ENCODE data around the gene GYS2.
"Not testable (repeated sequence)": the region's sequence is repeated elsewhere in the genome, so short reads cannot be mapped to it uniquely, and the experiment has no call there.

GYS2 gene

GRCh38 chr12:21604245-21605101, at the start of gene GYS2:
TSS of gene GYS2 (minus strand) at chr12:21604847. CDS start at chr12:21604592, 255 bp downstream.
- H3K4me3 Mint-ChIP-seq: no peak within 1 kb of the TSS
- ATAC-seq (no peak), DNase-seq (no peak)
- no peak within 1 kb of the TSS for H3K27ac Mint-ChIP-seq
- H3K9me3 Mint-ChIP-seq: no peaks in the 10 kb centered on the region
- no peaks in the 10 kb centered on the region for H3K36me3 Mint-ChIP-seq (ENCODE audit: low read depth)
- no peaks in the 10 kb centered on the region for H3K27me3 Mint-ChIP-seq
- H3K4me1 Mint-ChIP-seq: no peaks in the 10 kb centered on the region

GRCh38 chr12:21651821-21652220, 47.2 kb upstream of the GYS2 start:
- H3K9me3 Mint-ChIP-seq: no peaks in the 10 kb centered on the region
- no peak overlapping the region for H3K4me3 Mint-ChIP-seq
- ATAC-seq (no peak), DNase-seq (no peak)
- peaks cover 93% of the 10 kb centered on the region for H3K36me3 Mint-ChIP-seq (ENCODE audit: low read depth)
- no peak overlapping the region for H3K27ac Mint-ChIP-seq
- no peaks in the 10 kb centered on the region for H3K27me3 Mint-ChIP-seq
- H3K4me1 Mint-ChIP-seq: peaks cover 82% of the 10 kb centered on the region

GRCh38 chr12:21650997-21651396, 46.4 kb upstream of the GYS2 start:
- Mint-ChIP-seq H3K9me3 (no peaks in the 10 kb centered on the region), H3K4me1 (peaks cover 83% of the 10 kb centered on the region), H3K27ac (peak overlapping the region; percentile 35), H3K27me3 (no peaks in the 10 kb centered on the region), H3K4me3 (peak overlapping the region; percentile 5), H3K36me3 (ENCODE audit: low read depth) (peaks cover 93% of the 10 kb centered on the region)
- DNase-seq (no peak), ATAC-seq (no peak)

GRCh38 chr12:21649034-21649433, 44.4 kb upstream of the GYS2 start:
- Mint-ChIP-seq H3K27ac (no peak overlapping the region), H3K27me3 (no peaks in the 10 kb centered on the region), H3K4me3 (no peak overlapping the region), H3K4me1 (peaks cover 85% of the 10 kb centered on the region), H3K36me3 (ENCODE audit: low read depth) (peaks cover 85% of the 10 kb centered on the region), H3K9me3 (no peaks in the 10 kb centered on the region)
- DNase-seq: no peak
- no peak for ATAC-seq

DNA sequence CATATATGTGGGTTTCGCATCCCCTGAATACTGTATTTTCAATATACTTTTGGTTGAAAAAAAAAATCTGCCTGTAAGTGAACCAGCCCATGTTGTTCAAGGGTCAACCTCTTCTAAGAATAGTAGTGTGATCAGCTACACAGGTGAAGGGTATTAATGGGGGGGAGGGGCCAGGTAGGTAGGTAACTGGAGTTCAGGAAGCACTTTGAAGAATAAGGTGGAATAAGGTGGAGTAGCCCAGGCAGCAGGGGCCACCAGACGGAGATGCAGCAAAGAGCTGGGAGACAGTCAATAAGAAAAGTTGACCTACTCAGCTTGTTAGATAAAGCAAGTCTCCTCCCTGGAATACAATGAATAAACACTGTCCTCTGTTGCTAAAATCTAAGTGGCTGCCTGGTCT, 43.7 kb upstream of the GYS2 start:
- H3K36me3 Mint-ChIP-seq (ENCODE audit: low read depth): peaks cover 86% of the 10 kb centered on the region

GRCh38 chr12:21647179-21647578, 42.5 kb upstream of the GYS2 start:
- peak overlapping the region; percentile 30 for H3K27ac Mint-ChIP-seq
- ATAC-seq: no peak
- no peak for DNase-seq
- H3K4me1 Mint-ChIP-seq: peaks cover 89% of the 10 kb centered on the region
- no peak overlapping the region for H3K4me3 Mint-ChIP-seq
- peaks cover 89% of the 10 kb centered on the region for H3K36me3 Mint-ChIP-seq (ENCODE audit: low read depth)
- H3K9me3 Mint-ChIP-seq: no peaks in the 10 kb centered on the region
- H3K27me3 Mint-ChIP-seq: no peaks in the 10 kb centered on the region

More for the DNA sequence above, 43.7 kb upstream of the GYS2 start:
- H3K9me3 Mint-ChIP-seq: no peaks in the 10 kb centered on the region
- peaks cover 87% of the 10 kb centered on the region for H3K4me1 Mint-ChIP-seq
- DNase-seq (no peak), ATAC-seq (no peak)
- no peak overlapping the region for H3K4me3 Mint-ChIP-seq
- no peak overlapping the region for H3K27ac Mint-ChIP-seq
- H3K27me3 Mint-ChIP-seq: no peaks in the 10 kb centered on the region

GRCh38 chr12:21645041-21645500, 40.4 kb upstream of the GYS2 start:
- H3K27me3 Mint-ChIP-seq, H3K4me3 Mint-ChIP-seq, ATAC-seq, H3K9me3 Mint-ChIP-seq, DNase-seq: not testable (repeated sequence)
- Mint-ChIP-seq H3K36me3 (ENCODE audit: low read depth) (peaks cover 85% of the 10 kb centered on the region), H3K4me1 (peaks cover 84% of the 10 kb centered on the region), H3K27ac (peak overlapping the region; percentile 47)

DNA sequence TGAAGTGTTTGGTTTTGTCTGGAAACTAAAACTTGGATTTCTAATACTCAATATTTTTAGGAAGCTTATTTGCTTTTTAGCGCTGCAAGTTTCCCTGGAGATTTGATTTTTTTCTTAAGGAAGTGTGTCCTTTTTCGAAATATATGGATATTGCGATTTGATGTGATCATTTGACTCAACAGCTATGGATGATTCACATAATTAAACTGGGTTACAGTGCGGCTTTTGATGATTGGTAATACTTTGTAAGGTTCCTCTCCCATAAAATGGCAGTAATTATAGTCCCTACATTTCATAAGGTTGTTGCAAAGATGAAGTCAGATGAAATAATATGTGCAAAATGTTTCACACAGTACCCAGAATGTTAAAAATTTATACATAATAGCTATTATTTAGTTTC, 39.9 kb upstream of the GYS2 start:
- Mint-ChIP-seq H3K4me1 (peaks cover 83% of the 10 kb centered on the region), H3K27ac (no peak overlapping the region), H3K4me3 (no peak overlapping the region), H3K9me3 (no peaks in the 10 kb centered on the region), H3K36me3 (ENCODE audit: low read depth) (peaks cover 83% of the 10 kb centered on the region), H3K27me3 (no peaks in the 10 kb centered on the region)
- ATAC-seq (peak; percentile 18), DNase-seq (no peak)

DNA sequence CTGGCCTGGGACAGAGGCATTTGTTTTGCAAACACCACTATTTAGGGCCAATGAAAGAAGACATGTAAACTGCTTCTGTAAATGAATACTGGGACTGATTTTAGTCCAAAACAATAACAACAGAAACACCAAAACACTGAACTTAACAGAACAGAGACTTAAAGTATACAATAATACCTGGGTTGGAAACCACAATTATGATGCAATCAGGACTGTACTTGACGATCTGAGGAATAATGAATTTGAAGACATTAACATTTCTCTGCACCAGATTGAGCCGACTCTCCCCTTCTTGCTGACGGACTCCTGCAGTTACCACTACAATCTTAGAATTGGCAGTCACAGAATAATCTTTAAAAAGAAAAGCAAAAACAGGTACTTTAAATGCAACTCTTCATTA, 39.1 kb upstream of the GYS2 start:
- no peaks in the 10 kb centered on the region for H3K9me3 Mint-ChIP-seq
- no peaks in the 10 kb centered on the region for H3K27me3 Mint-ChIP-seq
- peaks cover 82% of the 10 kb centered on the region for H3K4me1 Mint-ChIP-seq
- peak overlapping the region; percentile 6 for H3K4me3 Mint-ChIP-seq
- peak overlapping the region; percentile 77 for H3K27ac Mint-ChIP-seq
- DNase-seq (no peak), ATAC-seq (no peak)
- peaks cover 84% of the 10 kb centered on the region for H3K36me3 Mint-ChIP-seq (ENCODE audit: low read depth)

DNA sequence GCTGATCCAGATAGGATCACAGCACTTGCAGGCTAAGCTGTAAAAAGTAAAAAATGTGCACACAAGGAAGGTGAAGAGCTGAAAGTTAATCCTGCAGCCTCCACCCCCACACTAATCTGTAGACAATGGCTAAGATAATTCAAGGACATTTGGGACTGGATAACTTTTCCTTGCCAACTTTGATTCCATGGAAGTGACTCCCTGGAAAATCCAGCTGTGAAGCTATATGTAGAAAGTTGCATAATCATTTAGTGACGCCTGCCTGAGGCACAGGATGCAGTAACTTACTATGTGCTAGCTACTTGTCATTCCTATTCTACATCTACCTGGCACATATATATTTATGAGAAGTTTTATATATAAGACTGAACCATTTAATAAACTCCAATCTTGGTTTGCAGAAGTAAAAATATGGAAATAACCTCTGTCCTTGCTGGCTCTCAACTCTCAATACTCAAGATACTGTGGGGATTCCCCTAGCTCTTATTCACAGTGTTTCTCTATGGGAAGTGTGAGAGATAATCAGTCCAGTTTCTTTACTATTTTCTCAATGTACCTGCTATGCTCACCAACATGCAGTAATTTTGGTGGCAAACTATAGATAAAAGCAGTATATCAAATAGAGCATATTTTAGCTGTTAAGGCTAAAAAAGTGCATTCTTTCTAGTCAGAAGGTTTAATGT, 38.2 kb upstream of the GYS2 start:
- Mint-ChIP-seq H3K9me3 (no peaks in the 10 kb centered on the region), H3K4me3 (no peak overlapping the region), H3K27me3 (no peaks in the 10 kb centered on the region), H3K36me3 (ENCODE audit: low read depth) (peaks cover 83% of the 10 kb centered on the region), H3K27ac (peak overlapping the region; percentile 60), H3K4me1 (peaks cover 79% of the 10 kb centered on the region)
- peak; percentile 82 for ATAC-seq
- DNase-seq: no peak

- DNase-seq: no peak
- no peaks in the 10 kb centered on the region for H3K9me3 Mint-ChIP-seq
- H3K4me3 Mint-ChIP-seq: no peak overlapping the region
- no peak for ATAC-seq
- peak overlapping the region; percentile 71 for H3K27ac Mint-ChIP-seq
- no peaks in the 10 kb centered on the region for H3K27me3 Mint-ChIP-seq
- H3K4me1 Mint-ChIP-seq: peaks cover 45% of the 10 kb centered on the region
- H3K36me3 Mint-ChIP-seq (ENCODE audit: low read depth): peaks cover 85% of the 10 kb centered on the region
Measured at GRCh38 chr12:21638054-21638891, 33.6 kb upstream of the GYS2 start.

GRCh38 chr12:21634245-21634644, 29.6 kb upstream of the GYS2 start:
- H3K9me3 Mint-ChIP-seq: no peaks in the 10 kb centered on the region
- DNase-seq (no peak), ATAC-seq (no peak)
- H3K4me1 Mint-ChIP-seq: peaks cover 13% of the 10 kb centered on the region
- H3K27ac Mint-ChIP-seq: no peak overlapping the region
- no peaks in the 10 kb centered on the region for H3K27me3 Mint-ChIP-seq
- H3K36me3 Mint-ChIP-seq (ENCODE audit: low read depth): peaks cover 65% of the 10 kb centered on the region
- no peak overlapping the region for H3K4me3 Mint-ChIP-seq

GRCh38 chr12:21631367-21631766, 26.7 kb upstream of the GYS2 start:
- peak; percentile 43 for ATAC-seq
- no peak overlapping the region for H3K27ac Mint-ChIP-seq
- H3K9me3 Mint-ChIP-seq: no peaks in the 10 kb centered on the region
- DNase-seq: no peak
- no peak overlapping the region for H3K4me3 Mint-ChIP-seq
- H3K4me1 Mint-ChIP-seq: no peaks in the 10 kb centered on the region
- peaks cover 58% of the 10 kb centered on the region for H3K36me3 Mint-ChIP-seq (ENCODE audit: low read depth)
- no peaks in the 10 kb centered on the region for H3K27me3 Mint-ChIP-seq

DNA sequence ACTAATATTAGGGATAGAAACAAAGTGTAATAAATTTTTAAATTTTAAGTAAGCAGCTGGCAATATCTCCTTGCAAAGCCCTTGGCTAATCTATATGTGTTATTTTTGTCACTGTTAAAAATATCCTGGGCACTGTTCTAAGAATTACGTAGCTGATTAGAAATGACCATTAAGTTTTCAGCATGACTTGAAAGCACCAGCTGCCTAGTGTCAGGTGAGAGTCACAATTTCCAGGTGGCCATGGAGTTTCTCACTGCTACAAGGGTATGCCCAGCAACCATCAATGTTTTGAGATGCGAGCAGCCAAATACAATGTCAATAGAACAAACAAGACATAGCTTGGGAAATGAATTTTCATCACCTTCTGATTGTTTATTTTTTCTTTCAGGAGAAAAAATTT, 23.3 kb upstream of the GYS2 start:
- Mint-ChIP-seq H3K27ac (no peak overlapping the region), H3K4me1 (no peaks in the 10 kb centered on the region), H3K36me3 (ENCODE audit: low read depth) (peaks cover 40% of the 10 kb centered on the region), H3K27me3 (no peaks in the 10 kb centered on the region), H3K9me3 (peaks cover 13% of the 10 kb centered on the region), H3K4me3 (no peak overlapping the region)
- DNase-seq: no peak
- ATAC-seq: no peak

All from activated naive CD8-positive, alpha-beta T cell treated with anti-CD3 and anti-CD28 coated beads, Interleukin-2, amount 50 U/mL, for 24 hours (primary cell).